ENCODE results near the gene AMDHD2.

AMDHD2 gene

DNA sequence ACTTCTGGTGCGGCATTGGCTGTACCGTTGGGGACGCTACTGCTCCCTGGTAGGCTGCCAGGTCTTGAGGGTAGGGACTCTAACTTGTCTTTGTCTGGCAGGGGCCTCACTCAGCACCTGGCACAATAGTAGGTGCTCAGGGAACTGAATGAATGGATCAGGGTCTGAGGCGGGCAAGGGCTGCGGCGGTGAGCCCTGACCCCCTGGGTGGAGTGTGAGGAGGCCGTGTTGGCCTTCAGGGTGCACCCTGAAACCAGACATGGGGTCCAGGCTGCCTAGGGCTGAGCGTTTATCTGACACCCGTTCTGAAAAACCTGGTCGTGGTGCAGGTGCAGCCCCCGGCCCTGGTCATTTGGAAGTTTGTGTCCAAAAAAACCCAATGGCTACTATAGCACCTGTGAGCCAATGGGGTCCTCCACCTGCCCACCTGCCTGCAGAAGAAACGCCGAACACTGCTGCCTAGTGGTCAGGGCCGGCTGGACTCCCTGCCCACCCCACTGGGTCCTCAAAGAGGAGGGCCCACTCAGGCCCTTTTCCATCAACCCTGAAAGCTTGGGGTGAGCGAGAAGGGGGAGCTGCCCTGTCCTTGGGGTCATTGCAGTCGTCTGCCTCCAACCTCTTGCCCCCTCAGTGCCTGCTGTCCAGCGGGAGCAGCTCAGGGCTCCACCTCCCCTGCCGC, 11.3 kb upstream of the AMDHD2 start:
- no peak for DNase-seq (ENCODE audit: low read depth)
- no peak overlapping the region for H3K4me3 ChIP-seq (ENCODE audit: low read depth, low read length)
- no peak for TF ChIP-seq CTCF (IDR thresholded peaks at IDR 0.05; ENCODE audit: insufficient read depth, low read depth, low read length, missing control alignments)

- no peak overlapping the region for H3K4me3 ChIP-seq (ENCODE audit: low read depth, low read length)
- no peak for TF ChIP-seq CTCF (IDR thresholded peaks at IDR 0.05; ENCODE audit: insufficient read depth, low read depth, low read length, missing control alignments)
- DNase-seq (ENCODE audit: low read depth): no peak
Measured at GRCh38 chr16:2511128-2511800, 8.9 kb upstream of the AMDHD2 start.

DNA sequence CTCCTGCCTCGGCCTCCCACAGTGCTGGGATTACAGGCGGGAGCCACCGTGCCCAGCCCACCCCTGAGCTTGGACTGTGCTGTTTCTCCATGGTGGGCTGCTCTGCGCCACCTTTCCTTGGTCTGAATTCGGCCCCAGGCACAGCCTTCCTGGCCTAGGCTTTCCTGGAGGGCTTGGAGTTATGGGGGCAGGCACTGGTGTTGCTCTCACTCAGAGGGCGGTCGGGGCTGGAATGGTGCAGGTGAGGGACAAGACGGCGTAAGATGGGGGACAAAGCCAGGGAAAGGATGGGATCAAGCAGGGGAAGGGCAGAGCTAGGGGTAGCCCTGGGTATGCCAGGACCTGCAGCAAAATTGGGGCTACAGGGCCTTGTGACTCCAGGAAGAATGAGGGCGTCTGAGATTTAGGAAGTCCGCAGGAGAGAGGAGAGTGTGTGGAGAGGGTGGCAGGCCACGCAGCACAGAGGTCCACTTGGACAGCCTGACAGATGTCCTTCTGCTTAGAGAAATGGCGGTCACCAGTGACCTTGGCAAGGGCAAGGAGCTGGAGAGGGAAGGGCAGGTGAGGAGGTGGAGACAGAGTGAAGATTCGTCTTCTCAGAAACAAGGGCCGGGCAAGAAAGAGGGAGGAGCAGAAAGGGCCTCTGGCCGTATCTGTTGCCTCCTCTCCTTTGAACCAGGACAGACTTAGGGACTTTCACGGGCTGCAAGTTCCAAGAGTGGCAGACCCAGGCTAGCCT, 8.0 kb upstream of the AMDHD2 start:
- TF ChIP-seq CTCF (IDR thresholded peaks at IDR 0.05; ENCODE audit: insufficient read depth, low read depth, low read length, missing control alignments): no peak
- no peak overlapping the region for H3K4me3 ChIP-seq (ENCODE audit: low read depth, low read length)
- DNase-seq (ENCODE audit: low read depth): no peak

GRCh38 chr16:2512735-2513404, 7.3 kb upstream of the AMDHD2 start:
- TF ChIP-seq CTCF (IDR thresholded peaks at IDR 0.05; ENCODE audit: insufficient read depth, low read depth, low read length, missing control alignments): peak; percentile 18
- DNase-seq (ENCODE audit: low read depth): no peak
- peak overlapping the region; percentile 95 for H3K4me3 ChIP-seq (ENCODE audit: low read depth, low read length)

DNA sequence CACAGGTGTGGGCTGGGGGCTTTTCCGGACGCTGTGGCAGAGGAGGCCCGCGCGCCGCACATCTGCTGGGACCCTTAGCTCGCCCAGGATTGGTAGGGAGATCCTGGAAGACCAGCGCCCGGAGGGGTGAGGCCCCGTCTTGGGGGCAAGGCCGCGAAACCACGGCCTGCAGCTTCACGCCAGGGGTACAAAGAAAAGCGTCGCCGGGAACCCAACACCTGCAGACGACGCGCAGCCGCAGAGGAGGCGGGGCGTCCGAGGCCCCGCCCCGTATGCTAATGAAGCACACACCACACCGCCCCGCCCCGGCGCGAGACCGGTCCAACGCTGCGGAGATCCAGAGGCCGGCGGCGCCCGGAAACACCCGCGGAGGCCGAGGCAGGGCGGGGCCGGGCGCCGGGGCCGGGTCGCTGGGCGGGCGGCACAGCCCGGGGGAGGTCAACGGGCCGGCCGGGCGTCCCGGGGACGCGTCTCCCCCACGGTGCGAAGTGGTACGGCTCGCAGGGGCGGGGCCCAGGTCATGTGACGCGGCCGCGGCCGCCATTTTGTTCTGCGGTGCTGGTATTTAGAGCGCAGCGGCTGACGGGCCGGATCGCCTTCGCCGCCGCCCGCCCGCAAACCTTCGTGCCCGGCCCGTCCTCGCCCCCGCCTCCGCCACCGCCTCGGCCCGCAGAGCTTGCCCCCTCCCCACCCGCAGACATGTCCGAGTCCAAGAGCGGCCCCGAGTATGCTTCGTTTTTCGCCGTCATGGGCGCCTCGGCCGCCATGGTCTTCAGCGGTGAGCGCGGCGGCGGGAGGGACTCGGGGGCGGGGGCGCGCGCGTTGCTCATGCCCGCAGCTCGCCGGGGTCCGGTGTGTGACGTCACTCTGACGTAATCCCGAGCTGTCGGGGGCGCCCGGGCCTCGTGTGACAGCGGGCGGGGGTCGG, 6.5 kb upstream of the AMDHD2 start, which contains the start of gene ATP6V0C:
ATP6V0C (plus strand) TSS at position 548 of the 928 bp plus-strand sequence; CDS start at position 700, 152 bp downstream.
- TF ChIP-seq CTCF (IDR thresholded peaks at IDR 0.05; ENCODE audit: insufficient read depth, low read depth, low read length, missing control alignments): no peak
- H3K4me3 ChIP-seq (ENCODE audit: low read depth, low read length): peak within 1 kb of the TSS; percentile 95
- peak; percentile 95 for DNase-seq (ENCODE audit: low read depth)

Data from GM12865 (cell line).